Activated naive CD4-positive, alpha-beta T cell treated with anti-CD3 and anti-CD28 coated beads, Interleukin-2, amount 50 U/mL, for 72 hours (primary cell): ENCODE data around the gene TRAF3IP3. TPM values are rescaled to one million over a fixed set of nuclear protein-coding genes. Genes with fewer than 3 reads are reported as not detected.
A peak's percentile ranks its signal among the peaks of the same experiment; 100 is the strongest.

Source experiments
- ATAC-seq, 2 donors: fragments of 150-1000 bp; cut with Tn5 transposase; 2 replicates each; pipeline ENCODE4 v1.10.0; 2021; ENCODE audit warnings: mild to moderate bottlenecking in 2 of 2, moderate library complexity in 2 of 2
- DNase-seq, 2 donors: peaks; one replicate each; pipeline ENCODE4 v3.0.0; 2021 to 2022; ENCODE audit warnings: low spot score in 2 of 2
- H3K27ac Mint-ChIP-seq, 2 donors: one replicate each; pipeline ENCODE4 v1.8.0; 2022; ENCODE audit warnings: mild to moderate bottlenecking in 2 of 2, mixed read lengths in 2 of 2
- H3K36me3 Mint-ChIP-seq, 2 donors: one replicate each; pipeline ENCODE4 v1.8.0; 2022; ENCODE audit warnings: mixed read lengths in 2 of 2
- H3K9me3 Mint-ChIP-seq, 2 donors: one replicate each; pipeline ENCODE4 v1.8.0; 2022; ENCODE audit warnings: mixed read lengths in 2 of 2
- total RNA-seq, 2 donors: library from RNA; stranded (reverse); gene quantifications; one replicate each; pipeline ENCODE4 v1.2.3, GENCODE V29; 2022

TRAF3IP3 gene
- total RNA-seq: 100 to 1,000 TPM; 108 to 158 TPM

GRCh38 chr1:209755926-209756614 is at the start of gene TRAF3IP3:
Gene TRAF3IP3, plus strand, starts transcription at chr1:209756053. Its CDS starts 3,987 bp downstream, at chr1:209760040.
- peak within 1 kb of the TSS; percentile 93 to 96 for H3K27ac Mint-ChIP-seq

GRCh38 chr1:209706622-209707021 is 49.2 kb upstream of the TRAF3IP3 start:
- peak overlapping the region in 1 of 2 donors; percentile 31 for H3K27ac Mint-ChIP-seq
- H3K36me3 Mint-ChIP-seq: peaks cover 0 to 18% of the 10 kb centered on the region in 2 donors
- no peak for DNase-seq
- no peak for ATAC-seq
- H3K9me3 Mint-ChIP-seq: peaks cover 0 to 7% of the 10 kb centered on the region in 2 donors

More at GRCh38 chr1:209755926-209756614, at the start of gene TRAF3IP3:
- peak; percentile 68 to 79 for DNase-seq
- Mint-ChIP-seq H3K36me3 (peaks cover 51 to 60% of the 10 kb centered on the region in 2 donors), H3K9me3 (no peaks in the 10 kb centered on the region)
- ATAC-seq: peak; percentile 69 to 70

- Mint-ChIP-seq H3K9me3 (peaks cover 0 to 4% of the 10 kb centered on the region in 2 donors), H3K36me3 (peaks cover 0 to 14% of the 10 kb centered on the region in 2 donors), H3K27ac (peak overlapping the region in 1 of 2 donors; percentile 31)
- DNase-seq: no peak
- no peak for ATAC-seq
Observed at GRCh38 chr1:209707308-209707707, 48.5 kb upstream of the TRAF3IP3 start.

GRCh38 chr1:209708297-209708696 is 47.6 kb upstream of the TRAF3IP3 start:
- Mint-ChIP-seq H3K9me3 (peaks cover 0 to 4% of the 10 kb centered on the region in 2 donors), H3K27ac (no peak overlapping the region), H3K36me3 (peaks cover 0 to 14% of the 10 kb centered on the region in 2 donors)
- DNase-seq (no peak), ATAC-seq (no peak)

GRCh38 chr1:209710093-209710492 is 45.8 kb upstream of the TRAF3IP3 start:
- H3K36me3 Mint-ChIP-seq: peaks cover 0 to 1% of the 10 kb centered on the region in 2 donors
- H3K9me3 Mint-ChIP-seq: peaks cover 0 to 4% of the 10 kb centered on the region in 2 donors
- DNase-seq (no peak), ATAC-seq (peak; percentile 62 to 81)
- peak overlapping the region; percentile 51 to 55 for H3K27ac Mint-ChIP-seq

GRCh38 chr1:209710847-209711246 is 45.0 kb upstream of the TRAF3IP3 start:
- Mint-ChIP-seq H3K9me3 (no peaks in the 10 kb centered on the region), H3K27ac (peak overlapping the region in 1 of 2 donors; percentile 55), H3K36me3 (peaks cover 7% of the 10 kb centered on the region in 2 donors)
- peak; percentile 33 to 46 for ATAC-seq
- no peak for DNase-seq

GRCh38 chr1:209714338-209714737 is 41.5 kb upstream of the TRAF3IP3 start:
- H3K9me3 Mint-ChIP-seq: peaks cover 0 to 9% of the 10 kb centered on the region in 2 donors
- ATAC-seq (peak; percentile 4 to 39), DNase-seq (no peak)
- peak overlapping the region; percentile 52 to 81 for H3K27ac Mint-ChIP-seq
- peaks cover 9 to 21% of the 10 kb centered on the region in 2 donors for H3K36me3 Mint-ChIP-seq

- ATAC-seq (no peak), DNase-seq (no peak)
- peaks cover 0 to 11% of the 10 kb centered on the region in 2 donors for H3K9me3 Mint-ChIP-seq
- peaks cover 9 to 24% of the 10 kb centered on the region in 2 donors for H3K36me3 Mint-ChIP-seq
- peak overlapping the region in 1 of 2 donors; percentile 52 for H3K27ac Mint-ChIP-seq
Observed at GRCh38 chr1:209715314-209715713, 40.5 kb upstream of the TRAF3IP3 start.

- DNase-seq: no peak
- peak; percentile 34 to 89 for ATAC-seq
- H3K27ac Mint-ChIP-seq: peak overlapping the region in 1 of 2 donors; percentile 15
- peaks cover 0 to 11% of the 10 kb centered on the region in 2 donors for H3K9me3 Mint-ChIP-seq
- peaks cover 9 to 30% of the 10 kb centered on the region in 2 donors for H3K36me3 Mint-ChIP-seq
Observed at GRCh38 chr1:209717818-209718217, 38.0 kb upstream of the TRAF3IP3 start.

- no peak overlapping the region for H3K27ac Mint-ChIP-seq
- H3K36me3 Mint-ChIP-seq: peaks cover 12 to 28% of the 10 kb centered on the region in 2 donors
- ATAC-seq (no peak), DNase-seq (no peak)
- H3K9me3 Mint-ChIP-seq: peaks cover 0 to 11% of the 10 kb centered on the region in 2 donors
Observed at GRCh38 chr1:209720326-209720725, 35.5 kb upstream of the TRAF3IP3 start.

GRCh38 chr1:209720826-209721225 is 35.0 kb upstream of the TRAF3IP3 start:
- no peak overlapping the region for H3K27ac Mint-ChIP-seq
- DNase-seq (no peak), ATAC-seq (no peak)
- H3K9me3 Mint-ChIP-seq: peaks cover 0 to 11% of the 10 kb centered on the region in 2 donors
- H3K36me3 Mint-ChIP-seq: peaks cover 7 to 23% of the 10 kb centered on the region in 2 donors

- ATAC-seq: no peak
- Mint-ChIP-seq H3K36me3 (peaks cover 4 to 20% of the 10 kb centered on the region in 2 donors), H3K27ac (no peak overlapping the region), H3K9me3 (peaks cover 0 to 11% of the 10 kb centered on the region in 2 donors)
- DNase-seq: no peak
Observed at GRCh38 chr1:209721323-209721722, 34.5 kb upstream of the TRAF3IP3 start.

GRCh38 chr1:209723265-209723664 is 32.6 kb upstream of the TRAF3IP3 start:
- Mint-ChIP-seq H3K36me3 (peaks cover 8 to 13% of the 10 kb centered on the region in 2 donors), H3K9me3 (peaks cover 6 to 12% of the 10 kb centered on the region in 2 donors), H3K27ac (peak overlapping the region; percentile 97 to 100)
- no peak for ATAC-seq
- DNase-seq: no peak

- Mint-ChIP-seq H3K9me3 (peaks cover 6 to 11% of the 10 kb centered on the region in 2 donors), H3K36me3 (peaks cover 8 to 11% of the 10 kb centered on the region in 2 donors), H3K27ac (peak overlapping the region; percentile 97 to 100)
- peak; percentile 60 to 84 for DNase-seq
- peak; percentile 95 for ATAC-seq
Observed at GRCh38 chr1:209723756-209724693, 31.8 kb upstream of the TRAF3IP3 start.

GRCh38 chr1:209727286-209727685 is 28.6 kb upstream of the TRAF3IP3 start:
- Mint-ChIP-seq H3K27ac (peak overlapping the region in 1 of 2 donors; percentile 20), H3K36me3 (peaks cover 11 to 16% of the 10 kb centered on the region in 2 donors), H3K9me3 (peaks cover 10 to 11% of the 10 kb centered on the region in 2 donors)
- DNase-seq (no peak), ATAC-seq (peak in 1 of 2 donors; percentile 9)

- no peak overlapping the region for H3K27ac Mint-ChIP-seq
- DNase-seq (no peak), ATAC-seq (no peak)
- peaks cover 8 to 16% of the 10 kb centered on the region in 2 donors for H3K36me3 Mint-ChIP-seq
- H3K9me3 Mint-ChIP-seq: peaks cover 10 to 11% of the 10 kb centered on the region in 2 donors
Observed at GRCh38 chr1:209727785-209728184, 28.1 kb upstream of the TRAF3IP3 start.
